ENCODE measurements around the gene LARGE1. TPM values are rescaled to one million over a fixed set of nuclear protein-coding genes. Genes with fewer than 3 reads are reported as not detected.

LARGE1 gene
- polyA plus RNA-seq, 1 donor from 2014 or later, result 1.4 TPM

- H3K4me3 Mint-ChIP-seq, result no peak overlapping the region
- H3K27ac Mint-ChIP-seq, result no peak overlapping the region
- H3K4me1 Mint-ChIP-seq, result peaks cover 7 to 16% (median 13%) of the 10 kb centered on the region in 3 donors
- peaks cover 8% of the 10 kb centered on the region for H3K36me3 Mint-ChIP-seq
- peaks cover 0 to 9% (median 2%) of the 10 kb centered on the region in 3 donors for H3K9me3 Mint-ChIP-seq
- H3K27me3 Mint-ChIP-seq, result no peaks in the 10 kb centered on the region
These were observed 72.0 kb downstream of the LARGE1 start for GRCh38 chr22:33848251-33848650.

- Mint-ChIP-seq H3K9me3 (peaks cover 2 to 9% (median 2%) of the 10 kb centered on the region in 3 donors), H3K4me1 (peaks cover 16 to 24% (median 16%) of the 10 kb centered on the region in 3 donors), H3K27ac (no peak overlapping the region), H3K27me3 (peaks cover 2% of the 10 kb centered on the region), H3K4me3 (no peak overlapping the region), H3K36me3 (peaks cover 12% of the 10 kb centered on the region)
These were observed 76.0 kb downstream of the LARGE1 start for GRCh38 chr22:33844273-33844672.

GRCh38 chr22:33842421-33843094 is 77.7 kb downstream of the LARGE1 start:
- H3K4me3 Mint-ChIP-seq, result peak overlapping the region; percentile 47 to 90 (median 76)
- peak overlapping the region; percentile 79 to 91 (median 90) for H3K27ac Mint-ChIP-seq

GRCh38 chr22:33842006-33842354 is 78.3 kb downstream of the LARGE1 start:
- peaks cover 6% of the 10 kb centered on the region for H3K36me3 Mint-ChIP-seq
- peaks cover 2% of the 10 kb centered on the region for H3K27me3 Mint-ChIP-seq
- peaks cover 16 to 28% (median 17%) of the 10 kb centered on the region in 3 donors for H3K4me1 Mint-ChIP-seq
- peaks cover 0 to 3% (median 2%) of the 10 kb centered on the region in 3 donors for H3K9me3 Mint-ChIP-seq
- peak overlapping the region in 2 of 3 donors; percentile 79 to 91 for H3K27ac Mint-ChIP-seq
- peak overlapping the region; percentile 47 to 90 (median 61) for H3K4me3 Mint-ChIP-seq

More at GRCh38 chr22:33842421-33843094, 77.7 kb downstream of the LARGE1 start:
- peaks cover 7% of the 10 kb centered on the region for H3K36me3 Mint-ChIP-seq
- H3K27me3 Mint-ChIP-seq, result peaks cover 2% of the 10 kb centered on the region
- H3K9me3 Mint-ChIP-seq, result peaks cover under 1 to 6% (median 2%) of the 10 kb centered on the region in 3 donors
- peaks cover 15 to 28% (median 16%) of the 10 kb centered on the region in 3 donors for H3K4me1 Mint-ChIP-seq

- H3K36me3 Mint-ChIP-seq, result peaks cover 5% of the 10 kb centered on the region
- peak overlapping the region in 2 of 3 donors; percentile 79 to 86 for H3K27ac Mint-ChIP-seq
- peak overlapping the region; percentile 47 to 90 (median 53) for H3K4me3 Mint-ChIP-seq
- H3K27me3 Mint-ChIP-seq, result peaks cover 2% of the 10 kb centered on the region
- peaks cover 0 to 2% (median 0%) of the 10 kb centered on the region in 3 donors for H3K9me3 Mint-ChIP-seq
- peaks cover 16 to 28% (median 17%) of the 10 kb centered on the region in 3 donors for H3K4me1 Mint-ChIP-seq
These were observed 78.8 kb downstream of the LARGE1 start for GRCh38 chr22:33841281-33842005.

GRCh38 chr22:33838644-33839043 is 81.6 kb downstream of the LARGE1 start:
- H3K36me3 Mint-ChIP-seq, result peaks cover 5% of the 10 kb centered on the region
- no peak overlapping the region for H3K27ac Mint-ChIP-seq
- H3K27me3 Mint-ChIP-seq, result peaks cover 2% of the 10 kb centered on the region
- H3K4me3 Mint-ChIP-seq, result no peak overlapping the region
- peaks cover 16 to 24% (median 19%) of the 10 kb centered on the region in 3 donors for H3K4me1 Mint-ChIP-seq
- H3K9me3 Mint-ChIP-seq, result peaks cover 0 to 2% (median 0%) of the 10 kb centered on the region in 3 donors

GRCh38 chr22:33837826-33838225 is 82.5 kb downstream of the LARGE1 start:
- Mint-ChIP-seq H3K36me3 (peaks cover 5% of the 10 kb centered on the region), H3K9me3 (peaks cover 0 to 2% (median 0%) of the 10 kb centered on the region in 3 donors), H3K27ac (no peak overlapping the region), H3K4me1 (peaks cover 13 to 22% (median 17%) of the 10 kb centered on the region in 3 donors), H3K4me3 (no peak overlapping the region), H3K27me3 (peaks cover 2% of the 10 kb centered on the region)

GRCh38 chr22:33835265-33835664 is 85.0 kb downstream of the LARGE1 start:
- Mint-ChIP-seq H3K4me1 (peaks cover 6 to 9% (median 9%) of the 10 kb centered on the region in 3 donors), H3K27me3 (peaks cover 2% of the 10 kb centered on the region), H3K4me3 (no peak overlapping the region), H3K36me3 (peaks cover 5% of the 10 kb centered on the region), H3K27ac (no peak overlapping the region), H3K9me3 (peaks cover 0 to 2% (median 0%) of the 10 kb centered on the region in 3 donors)

- Mint-ChIP-seq H3K36me3 (peaks cover 3% of the 10 kb centered on the region), H3K9me3 (no peaks in the 10 kb centered on the region), H3K27ac (no peak overlapping the region), H3K27me3 (no peaks in the 10 kb centered on the region), H3K4me3 (no peak overlapping the region), H3K4me1 (peaks cover 0 to 8% (median 8%) of the 10 kb centered on the region in 3 donors)
These were observed 87.6 kb downstream of the LARGE1 start for GRCh38 chr22:33832558-33833151.

- peak overlapping the region in 1 of 4 donors; percentile 61 for H3K4me3 Mint-ChIP-seq
- peak overlapping the region in 1 of 3 donors; percentile 76 for H3K27ac Mint-ChIP-seq
- H3K4me1 Mint-ChIP-seq, result peaks cover 0 to 9% (median 6%) of the 10 kb centered on the region in 3 donors
- no peaks in the 10 kb centered on the region for H3K27me3 Mint-ChIP-seq
- peaks cover 2% of the 10 kb centered on the region for H3K36me3 Mint-ChIP-seq
- no peaks in the 10 kb centered on the region for H3K9me3 Mint-ChIP-seq
These were observed 88.6 kb downstream of the LARGE1 start for GRCh38 chr22:33831651-33832050.

GRCh38 chr22:33831207-33831606 is 89.1 kb downstream of the LARGE1 start:
- Mint-ChIP-seq H3K4me3 (peak overlapping the region in 1 of 4 donors; percentile 61), H3K4me1 (peaks cover 0 to 9% (median 4%) of the 10 kb centered on the region in 3 donors), H3K9me3 (no peaks in the 10 kb centered on the region), H3K27me3 (no peaks in the 10 kb centered on the region), H3K36me3 (peaks cover 2% of the 10 kb centered on the region), H3K27ac (peak overlapping the region in 1 of 3 donors; percentile 76)

GRCh38 chr22:33829546-33830280 is 90.6 kb downstream of the LARGE1 start:
- H3K4me1 Mint-ChIP-seq, result peaks cover 0 to 9% (median 6%) of the 10 kb centered on the region in 3 donors
- peaks cover 5% of the 10 kb centered on the region for H3K36me3 Mint-ChIP-seq
- no peak overlapping the region for H3K4me3 Mint-ChIP-seq
- no peak overlapping the region for H3K27ac Mint-ChIP-seq
- H3K27me3 Mint-ChIP-seq, result no peaks in the 10 kb centered on the region
- H3K9me3 Mint-ChIP-seq, result peaks cover under 1 to 3% (median 1%) of the 10 kb centered on the region in 3 donors

- Mint-ChIP-seq H3K4me1 (peaks cover 0 to 13% (median 8%) of the 10 kb centered on the region in 3 donors), H3K9me3 (peaks cover 2 to 11% (median 3%) of the 10 kb centered on the region in 3 donors), H3K27ac (no peak overlapping the region), H3K27me3 (no peaks in the 10 kb centered on the region), H3K36me3 (peaks cover 5% of the 10 kb centered on the region), H3K4me3 (no peak overlapping the region)
These were observed 92.0 kb downstream of the LARGE1 start for GRCh38 chr22:33828302-33828701.

GRCh38 chr22:33825761-33826160 is 94.5 kb downstream of the LARGE1 start:
- no peaks in the 10 kb centered on the region for H3K27me3 Mint-ChIP-seq
- peaks cover 2 to 11% (median 3%) of the 10 kb centered on the region in 3 donors for H3K9me3 Mint-ChIP-seq
- H3K4me1 Mint-ChIP-seq, result peaks cover 5 to 13% (median 11%) of the 10 kb centered on the region in 3 donors
- peaks cover 5% of the 10 kb centered on the region for H3K36me3 Mint-ChIP-seq
- no peak overlapping the region for H3K4me3 Mint-ChIP-seq
- no peak overlapping the region for H3K27ac Mint-ChIP-seq

All from IgD-negative memory B cell (primary cell).